MV-4-11 (cell line): Measurements from ENCODE around the gene PTPRN2.
"Not testable (repeated sequence)": the region's sequence is repeated elsewhere in the genome, so short reads cannot be mapped to it uniquely, and the experiment has no call there.

Source experiments
- DNase-seq: peaks from one replicate; lab custom pipeline; 2025; lab: John Stamatoyannopoulos, UW

PTPRN2 gene

DNA sequence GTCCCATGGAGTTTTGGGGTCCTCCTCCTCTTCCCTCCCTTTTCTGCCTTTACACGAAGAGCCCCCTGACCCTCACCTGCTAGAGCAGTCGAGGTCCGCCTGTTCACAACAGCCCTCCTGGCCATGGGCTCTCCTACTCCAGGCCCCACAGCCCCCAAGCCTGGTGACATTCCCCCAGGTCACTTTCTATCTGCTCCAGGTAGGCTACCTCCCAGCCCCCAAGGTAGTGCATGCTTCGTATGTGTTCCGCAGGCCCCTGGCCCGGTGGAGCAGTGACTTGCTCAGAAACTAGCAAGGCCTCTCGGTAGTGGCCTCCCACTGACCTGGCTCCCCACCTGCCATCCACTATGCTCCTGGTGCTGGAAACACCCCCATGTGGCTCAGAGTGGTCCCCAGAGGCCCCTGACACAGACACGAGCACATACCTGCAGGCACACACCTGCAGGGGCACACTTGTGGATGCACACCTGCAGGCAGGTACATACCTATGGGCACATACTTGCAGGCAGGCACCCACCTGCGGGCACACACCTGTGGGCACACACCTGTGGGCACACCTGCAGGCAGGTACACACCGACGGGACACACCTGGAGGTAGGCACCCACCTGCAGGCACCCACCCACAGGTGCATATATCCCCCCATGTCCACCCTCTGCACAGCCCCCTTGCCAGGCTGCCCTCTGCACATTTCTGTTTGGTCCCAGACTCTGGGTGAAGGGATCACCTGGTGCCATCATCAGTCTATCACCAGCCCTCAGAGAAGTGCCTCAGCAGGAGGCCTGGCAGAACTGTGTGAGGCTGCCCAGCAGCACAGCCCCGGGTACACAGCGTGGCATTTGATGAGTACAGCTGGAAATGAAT, 322.5 kb downstream of the PTPRN2 start:
- DNase-seq: no peak

DNA sequence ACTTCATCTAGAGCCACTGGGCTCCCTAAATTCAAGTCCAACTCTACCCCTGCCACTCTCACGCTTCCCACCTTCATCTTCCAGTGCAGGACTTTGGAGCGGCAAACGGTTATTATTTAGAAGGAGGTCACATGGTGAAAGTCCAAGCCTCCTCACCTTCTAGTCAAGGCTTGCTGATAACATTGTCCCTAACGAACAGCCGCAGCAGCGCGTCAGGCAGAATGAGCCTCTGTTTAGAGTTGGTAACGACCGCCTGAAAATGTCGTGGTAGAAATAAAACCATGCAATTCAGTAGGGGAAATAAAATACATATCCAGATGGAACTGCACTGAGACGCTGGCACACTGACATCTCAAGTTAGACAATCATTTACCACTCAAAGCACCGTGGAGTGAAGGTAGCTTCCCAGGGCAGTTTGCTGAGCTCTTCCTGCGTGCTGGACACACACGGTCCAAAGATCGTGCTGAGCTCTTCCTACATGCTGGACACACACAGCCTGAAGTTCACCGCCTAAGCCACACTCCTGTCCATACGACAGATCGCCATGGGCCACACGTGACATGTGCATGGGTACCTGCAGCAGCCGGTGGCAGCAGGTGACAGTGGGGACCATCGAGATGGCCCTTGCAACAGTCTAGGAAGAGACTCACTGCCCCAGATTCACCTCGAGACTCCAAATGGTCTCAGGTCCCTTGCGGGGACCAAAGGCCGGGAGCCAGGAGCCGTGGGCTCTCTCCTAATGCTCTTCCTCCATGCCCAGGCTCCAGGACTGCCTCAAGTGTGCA, 323.5 kb downstream of the PTPRN2 start:
- DNase-seq: no peak

DNA sequence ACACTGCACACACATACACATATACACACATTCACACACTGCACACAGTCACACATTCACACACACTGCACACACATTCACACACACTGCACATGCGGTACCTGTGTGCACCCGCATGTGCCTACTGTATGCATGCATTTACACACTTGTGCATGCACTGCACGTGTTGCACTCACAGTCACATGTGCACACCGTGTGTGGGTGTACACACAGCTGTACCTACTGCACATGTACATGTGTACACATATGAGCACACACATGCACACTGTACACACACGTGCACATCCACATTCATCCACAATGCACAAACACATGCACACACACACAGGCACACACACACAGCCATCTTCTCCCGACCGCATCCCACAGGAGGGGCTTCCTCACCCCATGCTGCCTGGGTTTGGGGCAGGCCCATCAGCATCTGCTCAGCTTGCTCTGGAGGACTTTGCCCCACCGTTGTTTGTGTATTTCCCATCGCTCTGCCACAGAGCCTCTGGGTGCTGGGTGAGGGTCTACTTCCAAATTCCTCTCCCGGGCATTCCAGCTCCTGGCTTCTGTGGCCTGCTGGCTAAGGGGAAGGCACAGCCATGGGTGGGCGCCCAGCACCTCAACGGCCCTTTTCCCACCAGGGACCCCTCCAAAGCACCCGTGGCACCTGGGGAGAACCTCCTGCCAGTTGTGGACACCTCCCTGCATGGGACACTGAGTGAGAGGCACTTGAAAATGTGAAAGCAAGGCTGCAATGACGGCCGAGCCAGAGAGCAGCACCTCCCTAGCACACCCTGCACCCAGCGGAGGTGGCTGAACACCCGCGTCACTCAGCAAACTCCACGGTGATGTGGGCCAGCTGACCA, 324.3 kb downstream of the PTPRN2 start:
- no peak for DNase-seq

DNA sequence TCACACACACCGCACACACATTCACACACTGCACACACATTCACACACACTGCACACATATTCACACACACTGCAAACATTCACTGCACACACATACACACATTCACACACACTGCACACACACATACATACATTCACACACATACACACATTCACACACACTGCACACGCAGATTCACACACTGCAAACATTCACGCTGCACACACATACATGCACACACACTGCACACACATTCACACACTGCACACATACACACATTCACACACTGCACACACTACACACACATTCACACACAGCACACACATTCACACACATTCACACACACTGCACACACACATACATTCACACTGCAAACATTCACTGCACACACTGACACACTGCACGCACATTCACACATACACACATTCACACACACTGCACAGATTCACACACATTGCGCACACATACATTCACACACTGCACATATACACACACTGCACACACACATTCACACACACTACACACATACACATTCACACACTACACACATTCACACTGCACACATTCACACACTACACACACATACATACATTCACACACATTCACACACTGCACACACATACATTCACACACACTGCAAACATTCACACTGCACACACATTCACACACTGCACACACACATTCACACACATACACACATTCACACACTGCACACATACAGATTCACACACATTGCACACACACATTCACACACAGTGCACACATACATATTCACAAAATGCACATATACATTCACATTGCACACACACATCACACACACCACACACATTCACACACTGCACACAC, 325.1 kb downstream of the PTPRN2 start:
- no peak for DNase-seq

DNA sequence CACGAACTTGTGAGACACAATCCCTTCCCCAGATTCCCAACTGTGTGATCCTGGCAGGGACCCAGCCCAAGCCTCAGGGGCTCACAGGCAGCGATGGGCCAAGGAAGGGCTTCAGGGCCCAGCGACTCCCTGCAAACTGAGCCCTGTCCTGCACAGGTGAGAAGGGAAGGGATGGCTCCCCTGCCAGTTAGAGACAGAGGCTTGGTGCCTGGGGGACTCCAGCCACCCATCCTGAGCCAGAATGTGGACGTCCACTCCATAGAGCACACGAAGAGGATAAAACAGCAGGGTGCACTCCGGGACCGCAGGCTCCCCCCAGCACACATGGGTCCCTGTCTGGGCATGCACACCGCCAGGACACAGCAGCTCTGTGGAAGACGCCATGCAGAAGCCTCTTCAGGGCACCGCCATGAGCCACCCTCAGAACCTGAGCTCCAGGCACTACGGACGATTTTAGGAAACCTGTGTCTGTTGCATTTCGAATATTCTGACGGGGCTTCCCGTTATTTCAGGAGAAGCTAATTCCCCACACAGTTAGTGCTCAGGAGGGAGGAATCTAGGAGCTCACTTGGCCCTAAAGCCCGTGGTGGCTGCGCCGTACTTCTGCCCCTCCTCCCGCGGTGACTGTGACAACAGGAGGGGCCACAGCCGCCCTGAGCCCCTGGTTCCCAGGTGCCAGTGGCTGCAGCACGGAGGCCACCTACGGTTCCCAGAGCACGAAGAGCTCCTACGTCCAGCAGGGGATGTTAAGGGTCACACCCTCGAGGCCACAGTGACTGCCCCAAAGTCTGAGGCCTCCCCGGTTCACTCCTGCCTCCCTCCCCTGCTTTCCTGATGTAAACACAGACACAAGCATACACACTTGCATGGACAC, 326.0 kb downstream of the PTPRN2 start:
- no peak for DNase-seq

DNA sequence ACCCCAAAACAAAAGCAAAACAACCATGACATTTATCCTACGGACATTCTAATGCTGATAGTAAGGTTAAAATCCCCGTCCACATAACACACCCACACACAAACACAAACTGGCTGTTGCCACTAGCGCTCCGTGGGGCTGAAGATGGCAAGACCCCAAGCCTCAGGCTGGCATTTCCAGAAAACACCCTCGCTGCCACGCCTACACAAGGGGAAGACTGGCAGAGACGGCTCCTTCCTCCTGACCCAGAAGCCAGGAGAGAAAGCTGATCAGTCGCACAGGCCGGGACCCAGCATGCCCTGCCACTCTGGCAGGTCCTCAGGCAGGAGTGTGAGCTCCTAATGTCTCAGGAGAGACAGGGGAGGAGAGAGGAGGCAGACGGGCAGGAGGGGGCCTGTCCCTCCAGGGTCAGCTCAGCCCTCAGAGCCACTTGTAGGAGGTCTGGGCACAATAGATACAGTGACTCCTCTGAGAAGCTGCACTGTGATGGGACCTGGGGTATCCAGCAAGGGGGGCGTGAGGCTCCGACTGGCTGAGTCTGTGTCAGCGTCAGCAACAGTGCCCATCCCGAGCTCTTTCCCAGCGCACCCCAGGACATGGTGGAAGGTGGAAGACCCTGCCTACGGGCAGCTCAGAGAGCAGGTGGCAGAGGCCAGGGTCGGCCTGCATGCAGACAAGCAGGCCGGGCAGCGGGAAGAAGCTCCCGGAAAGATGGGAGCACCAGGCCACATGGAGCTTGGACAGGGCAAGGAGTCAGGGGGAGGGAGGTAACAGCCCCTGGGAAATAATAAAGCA, 326.9 kb downstream of the PTPRN2 start:
- DNase-seq: no peak

DNA sequence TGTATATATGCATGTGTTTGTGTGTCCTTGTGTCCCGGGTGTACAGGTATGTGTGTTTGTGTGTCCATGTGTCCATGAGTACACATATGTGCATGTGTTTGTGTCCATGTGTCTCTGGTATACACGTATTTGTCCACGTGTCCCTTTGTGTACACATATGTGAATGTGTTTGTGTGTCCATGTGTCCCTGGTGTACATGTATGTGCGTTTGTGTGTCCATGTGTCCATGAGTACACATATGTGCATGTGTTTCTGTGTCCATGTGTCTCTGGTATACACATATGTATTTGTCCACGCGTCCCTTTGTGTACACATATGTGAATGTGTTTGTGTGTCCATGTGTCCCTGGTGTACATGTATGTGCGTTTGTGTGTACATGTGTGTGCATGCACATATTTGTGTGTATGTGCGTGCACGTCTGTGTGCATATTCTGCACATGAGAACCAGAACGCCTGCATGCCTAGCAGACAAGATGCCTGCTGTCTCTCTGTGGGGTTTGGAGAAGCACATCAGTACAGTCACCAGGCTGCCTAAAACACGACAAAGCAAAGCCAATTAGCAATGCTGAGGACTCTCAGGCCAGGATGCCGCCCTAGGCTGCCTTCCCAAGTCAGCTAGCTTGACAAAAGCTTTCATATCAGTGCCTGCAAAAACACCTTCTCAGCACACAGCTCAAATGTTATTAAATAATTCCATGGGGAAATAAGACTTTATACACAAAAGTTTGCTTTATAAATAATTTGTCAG, 327.8 kb downstream of the PTPRN2 start:
- no peak for DNase-seq

DNA sequence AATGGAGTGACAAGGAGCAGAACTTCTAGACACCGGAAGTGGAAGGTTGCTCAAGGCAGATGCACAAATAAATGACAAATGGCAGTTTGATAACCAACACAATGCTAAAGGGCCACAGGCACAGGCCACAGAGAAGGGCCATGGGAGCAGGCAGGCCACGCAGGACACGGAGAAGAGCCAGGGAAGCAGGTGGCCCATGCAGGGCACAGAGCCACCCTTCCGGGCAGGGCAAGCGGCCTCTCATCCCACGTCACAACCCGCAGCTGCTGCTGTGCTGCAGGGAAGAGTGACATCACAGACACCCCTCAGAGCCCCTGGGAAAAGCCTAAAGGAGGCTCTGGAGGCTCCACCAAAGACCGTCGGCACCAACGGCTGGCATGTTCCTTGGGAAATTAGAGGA, 328.5 kb downstream of the PTPRN2 start:
- DNase-seq: no peak

DNA sequence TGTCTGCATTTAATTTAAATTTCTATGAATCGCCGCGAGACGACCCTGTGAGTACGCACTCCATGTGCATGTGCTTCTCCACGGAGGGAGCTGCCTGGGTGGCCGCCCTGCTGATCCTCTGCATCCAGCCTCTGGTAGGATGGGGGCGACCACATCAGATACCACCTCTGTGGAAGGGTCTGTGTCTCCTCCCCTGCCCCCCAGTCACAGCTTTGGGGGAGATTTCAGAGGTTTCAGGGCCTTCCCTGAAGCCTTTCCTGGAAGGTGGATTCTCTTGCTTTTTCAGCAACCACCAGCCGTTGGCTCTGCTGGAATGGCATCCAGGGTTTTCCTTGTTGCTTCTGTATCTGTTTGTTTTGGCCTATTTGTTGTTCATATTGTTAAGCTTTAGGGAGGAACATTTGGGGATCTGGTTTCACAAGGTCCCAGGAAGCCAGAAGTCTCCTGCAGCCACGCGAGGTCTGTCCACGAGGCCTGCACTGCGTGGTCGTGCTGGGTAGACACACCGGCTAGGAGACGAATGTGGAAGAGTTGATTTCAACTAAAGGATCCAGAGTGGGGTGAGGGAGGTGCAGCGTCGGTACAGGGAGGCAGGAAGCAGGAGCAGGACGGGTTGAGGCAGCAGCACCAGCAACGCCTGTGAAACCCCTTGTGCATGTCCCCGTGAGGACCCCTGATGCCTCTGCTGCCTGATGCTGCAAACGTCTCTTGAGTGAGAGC, 329.1 kb downstream of the PTPRN2 start:
- no peak for DNase-seq

DNA sequence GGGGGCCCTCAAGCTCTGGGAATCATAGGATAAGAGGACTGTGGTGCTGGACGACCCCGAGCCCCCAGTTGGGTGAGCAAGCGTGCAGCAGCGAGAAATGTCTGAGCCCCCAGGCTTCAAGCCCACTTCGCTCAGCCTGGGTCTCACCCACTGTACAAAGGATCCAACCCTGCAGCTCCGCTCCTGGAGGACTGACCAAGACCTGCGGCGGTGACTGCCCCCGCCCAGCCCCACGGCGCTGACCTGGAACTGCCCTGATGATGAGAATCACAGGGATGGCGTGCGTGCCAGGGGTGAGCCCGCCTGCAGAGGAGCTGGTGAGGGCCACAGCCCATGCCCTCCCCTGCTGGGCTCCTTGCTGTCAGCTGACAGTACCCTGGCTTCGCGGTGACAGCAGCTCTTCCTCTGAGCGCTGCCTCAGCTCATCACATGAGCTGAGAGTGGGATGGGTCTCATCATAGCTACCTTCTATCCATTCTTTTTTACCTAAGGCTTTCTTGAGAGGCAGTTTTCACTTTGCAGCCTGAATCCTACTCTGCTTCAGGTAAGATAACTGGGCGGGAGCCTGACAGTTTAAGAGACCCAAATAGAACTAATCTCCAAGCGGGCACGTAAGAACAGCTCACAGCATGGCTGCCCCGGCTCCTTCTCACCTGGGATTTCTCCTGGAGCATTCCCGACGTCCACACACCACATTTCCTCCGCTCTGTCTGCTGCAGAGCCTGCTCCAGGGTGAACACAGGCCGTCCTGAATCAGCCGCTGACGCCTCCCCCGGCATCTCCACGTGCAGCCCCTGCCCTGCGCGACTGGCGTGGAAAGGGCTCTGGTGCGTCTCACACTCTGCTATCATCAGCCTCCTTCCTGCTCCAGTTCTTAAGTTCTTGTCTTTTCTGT, 329.9 kb downstream of the PTPRN2 start:
- no peak for DNase-seq

DNA sequence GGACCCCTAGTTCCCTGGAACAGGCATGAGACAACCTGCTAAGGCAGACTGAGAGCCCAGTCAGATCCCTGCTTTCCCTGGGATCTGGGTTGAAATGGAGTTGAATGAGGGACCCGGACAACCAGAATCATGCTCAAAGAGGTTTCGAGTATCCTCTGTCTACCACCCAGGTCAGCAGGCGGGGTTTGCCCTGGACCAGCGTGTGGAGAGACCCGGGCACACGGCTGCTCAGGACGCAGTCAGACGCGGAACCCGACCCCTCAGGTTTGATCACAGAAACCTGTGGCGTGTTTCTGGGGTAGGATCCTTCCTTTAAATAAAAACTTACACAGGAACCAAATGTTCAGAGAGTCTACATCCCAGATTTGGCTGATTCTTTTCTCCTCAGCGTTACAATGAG, 330.6 kb downstream of the PTPRN2 start:
- no peak for DNase-seq

DNA sequence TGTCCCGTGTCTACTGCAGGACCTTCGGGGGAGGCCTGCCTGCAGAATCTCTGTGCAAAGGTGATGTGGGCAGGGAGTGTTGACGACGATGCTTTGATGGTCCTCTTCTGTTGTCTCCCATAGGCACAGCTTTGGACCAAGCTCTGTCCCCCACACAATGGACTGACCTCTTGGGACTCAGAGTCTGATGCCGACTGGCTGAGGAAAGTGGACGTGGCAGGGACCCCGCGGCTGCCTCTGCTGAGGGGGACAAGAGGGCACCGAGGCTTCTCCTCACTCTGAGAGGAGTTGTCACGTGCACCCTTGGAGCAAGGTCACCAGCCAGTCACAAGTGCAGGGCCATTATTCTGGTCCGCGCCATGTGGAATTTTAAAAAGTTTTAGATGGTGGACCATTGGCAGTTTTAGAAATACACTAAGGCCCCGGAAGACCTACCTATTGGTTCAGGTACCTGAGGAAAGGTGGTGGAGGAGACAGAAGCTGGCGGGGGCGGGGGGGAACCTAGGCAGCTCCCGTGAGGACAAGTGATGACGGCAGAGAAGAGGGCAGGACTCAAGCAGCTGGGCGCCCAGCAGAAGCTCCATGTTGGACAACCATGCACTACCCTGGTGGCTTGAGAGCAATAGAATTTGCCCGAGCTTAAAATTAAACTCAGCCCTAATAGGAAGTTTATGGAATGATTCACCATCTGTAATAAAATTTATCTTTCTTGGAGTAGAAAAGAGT, 331.4 kb downstream of the PTPRN2 start:
- DNase-seq: no peak

DNA sequence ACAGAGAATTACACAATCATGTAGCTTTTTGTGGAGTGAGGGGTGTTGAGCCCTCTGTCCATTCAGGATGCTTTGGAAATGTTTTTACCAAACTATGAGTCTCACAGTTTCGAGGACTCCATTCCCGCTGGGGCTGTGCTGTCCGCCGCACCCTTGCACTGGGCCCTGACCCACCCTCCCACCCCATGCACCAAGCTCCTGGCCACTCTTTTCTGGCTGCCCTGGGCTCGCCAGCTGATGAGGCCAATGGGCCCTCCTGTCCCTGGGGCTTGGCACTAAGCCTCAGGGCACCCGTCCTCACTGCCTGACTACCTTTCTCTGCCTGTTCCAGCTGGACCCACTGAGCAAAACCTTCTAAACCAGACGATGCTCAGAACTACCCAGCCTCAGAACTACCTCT, 332.1 kb downstream of the PTPRN2 start:
- no peak for DNase-seq

DNA sequence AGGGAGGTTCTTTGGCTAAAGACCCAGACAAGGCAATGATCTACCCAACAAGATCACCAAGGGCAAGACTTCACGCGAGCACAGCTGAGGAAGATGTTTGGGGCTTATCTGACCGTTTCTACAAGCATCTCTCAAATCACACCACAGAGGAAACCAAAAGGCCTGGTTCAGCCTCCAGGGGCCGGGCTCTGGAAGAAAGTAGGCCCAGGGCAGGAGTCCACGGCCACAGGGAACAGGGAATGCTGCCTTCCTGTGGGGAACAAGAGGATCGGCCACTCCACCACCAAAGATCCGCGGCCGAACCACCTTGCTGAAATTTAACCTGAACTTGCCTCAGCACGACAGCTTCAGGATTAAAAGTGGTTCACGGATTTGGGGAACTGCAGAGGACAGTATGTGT, 332.5 kb downstream of the PTPRN2 start:
- DNase-seq: no peak

DNA sequence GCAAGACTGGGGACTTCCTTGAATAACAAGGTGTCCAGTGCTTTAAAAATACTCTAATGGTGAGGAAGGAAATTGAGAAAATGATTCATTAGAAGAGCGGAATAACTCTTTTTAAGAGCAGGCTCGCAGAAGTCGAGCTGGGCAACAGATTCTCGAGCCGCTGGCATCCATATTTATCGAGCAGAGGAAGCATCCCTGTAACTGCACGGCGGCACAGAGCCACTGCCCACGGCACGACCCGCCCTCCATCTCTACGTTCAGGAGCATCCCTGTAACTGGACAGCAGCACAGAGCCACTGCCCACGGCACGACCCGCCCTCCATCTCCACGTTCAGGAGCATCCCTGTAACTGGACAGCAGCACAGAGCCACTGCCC, 334.0 kb downstream of the PTPRN2 start:
- not testable (repeated sequence) for DNase-seq

DNA sequence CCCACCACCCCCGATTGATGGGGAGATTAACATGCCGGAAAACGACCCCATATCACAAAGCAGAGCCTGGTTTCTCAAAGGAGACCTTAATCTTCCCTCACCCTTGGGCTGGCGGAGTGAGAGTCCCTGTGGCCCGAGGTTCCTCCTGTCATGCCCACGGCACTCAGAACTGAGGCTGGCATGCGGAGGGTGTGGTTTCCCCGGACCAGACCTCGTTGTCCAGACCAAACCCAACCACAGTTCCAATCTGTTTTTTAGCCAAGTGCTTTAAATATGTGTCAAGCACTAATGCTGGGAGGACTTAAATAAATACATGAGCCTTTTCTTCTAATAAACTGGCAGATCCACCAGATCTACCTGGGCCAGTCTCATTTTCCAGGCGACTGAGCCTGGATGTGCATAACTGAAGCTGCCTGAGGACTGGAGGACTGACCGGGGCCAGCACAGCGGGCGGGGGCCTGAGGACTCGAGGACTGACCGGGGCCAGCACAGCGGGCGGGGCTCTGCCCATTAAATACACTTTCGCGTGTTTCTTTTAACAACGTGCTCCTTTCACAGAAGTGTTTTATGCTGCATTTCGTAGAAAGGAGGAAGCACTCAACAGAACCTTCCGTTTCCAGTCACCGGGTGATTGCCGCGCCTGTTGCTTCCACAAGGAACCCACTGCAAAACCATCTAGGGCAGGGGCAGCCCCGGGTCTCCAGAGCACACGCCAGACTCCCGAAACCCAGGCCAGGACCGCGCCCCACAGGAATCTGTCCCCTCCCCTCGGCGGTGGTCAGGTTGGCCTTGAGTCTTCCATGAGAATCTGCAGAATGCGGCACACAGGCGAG, 334.6 kb downstream of the PTPRN2 start:
- DNase-seq: no peak
